ENCODE measurements around the gene BICD2. TPM values are rescaled to one million over a fixed set of nuclear protein-coding genes. Genes with fewer than 3 reads are reported as not detected.

BICD2 gene
- total RNA-seq, 1 donor from 2014 or later = 44.0 TPM

DNA sequence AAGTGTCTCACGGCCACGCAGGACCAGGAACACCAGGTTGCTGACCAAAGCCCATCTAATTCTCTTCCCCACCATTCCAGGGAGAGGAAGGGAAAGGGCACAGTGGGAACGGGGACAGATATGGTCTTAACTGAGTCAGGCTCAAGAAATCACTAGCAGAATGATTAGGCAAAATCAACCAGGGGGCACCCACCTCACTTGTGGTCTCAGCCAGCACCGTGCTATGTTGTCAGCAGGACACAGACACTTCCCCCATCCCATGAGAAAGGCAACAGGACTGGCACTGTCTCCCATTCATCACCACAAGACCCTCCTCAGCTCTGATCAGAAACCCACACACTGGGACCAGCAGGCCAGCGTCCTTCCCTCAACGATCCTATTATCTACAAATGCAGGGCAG is 2.9 kb downstream of the BICD2 start:
- no peaks in the 10 kb centered on the region for H3K27me3 ChIP-seq (ENCODE audit: control insufficient read depth, insufficient read depth, low read length)
- TF ChIP-seq, protein P1, sequence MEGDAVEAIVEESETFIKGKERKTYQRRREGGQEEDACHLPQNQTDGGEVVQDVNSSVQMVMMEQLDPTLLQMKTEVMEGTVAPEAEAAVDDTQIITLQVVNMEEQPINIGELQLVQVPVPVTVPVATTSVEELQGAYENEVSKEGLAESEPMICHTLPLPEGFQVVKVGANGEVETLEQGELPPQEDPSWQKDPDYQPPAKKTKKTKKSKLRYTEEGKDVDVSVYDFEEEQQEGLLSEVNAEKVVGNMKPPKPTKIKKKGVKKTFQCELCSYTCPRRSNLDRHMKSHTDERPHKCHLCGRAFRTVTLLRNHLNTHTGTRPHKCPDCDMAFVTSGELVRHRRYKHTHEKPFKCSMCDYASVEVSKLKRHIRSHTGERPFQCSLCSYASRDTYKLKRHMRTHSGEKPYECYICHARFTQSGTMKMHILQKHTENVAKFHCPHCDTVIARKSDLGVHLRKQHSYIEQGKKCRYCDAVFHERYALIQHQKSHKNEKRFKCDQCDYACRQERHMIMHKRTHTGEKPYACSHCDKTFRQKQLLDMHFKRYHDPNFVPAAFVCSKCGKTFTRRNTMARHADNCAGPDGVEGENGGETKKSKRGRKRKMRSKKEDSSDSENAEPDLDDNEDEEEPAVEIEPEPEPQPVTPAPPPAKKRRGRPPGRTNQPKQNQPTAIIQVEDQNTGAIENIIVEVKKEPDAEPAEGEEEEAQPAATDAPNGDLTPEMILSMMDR (IDR thresholded peaks at IDR 0.05; ENCODE audit: insufficient read depth, low read length, poor library complexity, severe bottlenecking) = no peak
- no peak for DNase-seq (ENCODE audit: low read depth)
- H3K36me3 ChIP-seq (ENCODE audit: control insufficient read depth, insufficient read depth, low read length) = no peaks in the 10 kb centered on the region
- no peak overlapping the region for H3K4me3 ChIP-seq (ENCODE audit: low read depth, low read length)

DNA sequence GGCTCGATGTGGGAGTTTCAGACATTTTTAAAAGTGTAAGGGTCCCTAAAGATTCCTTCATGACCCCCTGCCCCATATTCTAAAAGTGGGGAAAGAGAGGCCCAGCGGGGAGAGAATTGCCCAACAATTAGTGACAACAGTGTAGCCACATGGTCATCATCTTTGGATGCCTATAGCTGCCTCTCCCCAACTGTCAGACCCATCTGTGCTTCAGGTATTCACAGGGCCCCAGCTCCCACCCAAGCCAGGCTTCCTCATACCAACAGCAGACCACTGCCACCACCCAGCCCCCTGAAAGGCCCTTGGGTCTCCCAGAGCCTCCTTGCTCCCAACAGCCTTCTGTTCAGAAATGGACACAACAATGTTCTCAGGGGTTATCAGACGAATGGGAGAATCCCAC is 4.1 kb downstream of the BICD2 start:
- no peak for DNase-seq (ENCODE audit: low read depth)
- TF ChIP-seq, protein P1 (IDR thresholded peaks at IDR 0.05; ENCODE audit: insufficient read depth, low read length, poor library complexity, severe bottlenecking) = no peak
- no peaks in the 10 kb centered on the region for H3K27me3 ChIP-seq (ENCODE audit: control insufficient read depth, insufficient read depth, low read length)
- H3K36me3 ChIP-seq (ENCODE audit: control insufficient read depth, insufficient read depth, low read length) = no peaks in the 10 kb centered on the region
- no peak overlapping the region for H3K4me3 ChIP-seq (ENCODE audit: low read depth, low read length)

DNA sequence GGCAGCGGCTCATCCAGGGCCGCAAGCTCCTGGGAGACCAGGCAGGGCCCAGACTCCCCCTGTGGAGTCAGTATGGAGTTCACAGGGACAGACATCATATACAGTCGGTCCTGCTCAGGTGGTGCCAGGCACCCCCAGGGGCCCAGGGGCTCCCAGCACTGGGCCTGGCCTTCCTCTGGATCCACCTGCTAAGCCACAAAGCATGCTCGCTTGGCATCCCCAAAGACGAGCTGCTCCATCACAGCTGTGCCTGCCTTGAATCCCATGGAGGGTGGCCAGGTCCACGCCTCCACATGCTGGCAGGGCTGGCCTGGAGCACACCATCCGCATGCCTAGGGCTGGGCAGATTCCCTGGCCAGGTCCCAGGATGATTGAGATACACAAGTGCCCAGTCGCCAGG is 4.6 kb downstream of the BICD2 start:
- H3K36me3 ChIP-seq (ENCODE audit: control insufficient read depth, insufficient read depth, low read length) = no peaks in the 10 kb centered on the region
- TF ChIP-seq, protein P1 (IDR thresholded peaks at IDR 0.05; ENCODE audit: insufficient read depth, low read length, poor library complexity, severe bottlenecking) = no peak
- H3K4me3 ChIP-seq (ENCODE audit: low read depth, low read length) = no peak overlapping the region
- H3K27me3 ChIP-seq (ENCODE audit: control insufficient read depth, insufficient read depth, low read length) = no peaks in the 10 kb centered on the region
- no peak for DNase-seq (ENCODE audit: low read depth)

DNA sequence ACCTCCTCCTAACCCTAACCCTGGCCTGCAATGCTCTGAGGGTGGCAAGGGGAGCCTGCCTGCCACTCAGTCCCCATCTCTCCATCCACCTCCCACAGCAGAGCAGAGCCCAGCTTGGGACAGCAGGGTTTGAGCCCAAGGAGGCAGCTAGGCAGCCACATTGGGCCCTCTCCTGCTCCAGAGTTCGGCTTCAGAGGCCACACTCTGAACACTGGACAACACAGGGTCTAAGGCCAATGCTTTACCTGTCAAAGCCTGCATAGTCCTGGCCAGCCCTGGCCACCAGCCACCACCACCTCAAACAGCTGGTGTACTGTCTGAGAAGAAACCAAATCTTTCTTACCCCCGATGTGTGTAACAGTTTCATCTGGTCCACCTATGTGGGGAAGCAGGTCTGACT is 5.2 kb downstream of the BICD2 start:
- no peak for DNase-seq (ENCODE audit: low read depth)
- no peaks in the 10 kb centered on the region for H3K36me3 ChIP-seq (ENCODE audit: control insufficient read depth, insufficient read depth, low read length)
- H3K4me3 ChIP-seq (ENCODE audit: low read depth, low read length) = no peak overlapping the region
- TF ChIP-seq, protein P1 (IDR thresholded peaks at IDR 0.05; ENCODE audit: insufficient read depth, low read length, poor library complexity, severe bottlenecking) = no peak
- no peaks in the 10 kb centered on the region for H3K27me3 ChIP-seq (ENCODE audit: control insufficient read depth, insufficient read depth, low read length)

DNA sequence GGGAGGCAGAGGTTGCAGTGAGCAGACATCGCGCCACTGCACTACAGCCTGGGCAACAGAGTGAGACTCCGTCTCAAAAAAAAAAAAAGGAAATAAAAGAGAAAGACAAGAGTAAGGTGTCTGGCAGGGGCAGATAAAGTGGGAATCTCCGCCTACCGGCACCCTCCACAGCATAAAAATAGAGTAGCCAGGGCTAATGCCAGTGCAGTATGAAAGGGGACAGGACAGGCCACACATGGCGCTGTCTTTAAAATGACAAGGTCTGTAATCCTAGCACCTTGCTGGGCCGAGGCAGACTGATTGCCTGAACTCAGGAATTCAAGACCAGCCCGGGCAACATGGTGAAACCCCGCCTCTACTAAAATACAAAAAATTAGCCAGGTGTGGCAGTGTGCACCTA is 7.8 kb downstream of the BICD2 start:
- no peak for DNase-seq (ENCODE audit: low read depth)
- Histone ChIP-seq H3K27me3 (ENCODE audit: control insufficient read depth, insufficient read depth, low read length) (no peaks in the 10 kb centered on the region), H3K4me3 (ENCODE audit: low read depth, low read length) (no peak overlapping the region), H3K36me3 (ENCODE audit: control insufficient read depth, insufficient read depth, low read length) (no peaks in the 10 kb centered on the region)
- TF ChIP-seq, protein P1 (IDR thresholded peaks at IDR 0.05; ENCODE audit: insufficient read depth, low read length, poor library complexity, severe bottlenecking) = no peak

DNA sequence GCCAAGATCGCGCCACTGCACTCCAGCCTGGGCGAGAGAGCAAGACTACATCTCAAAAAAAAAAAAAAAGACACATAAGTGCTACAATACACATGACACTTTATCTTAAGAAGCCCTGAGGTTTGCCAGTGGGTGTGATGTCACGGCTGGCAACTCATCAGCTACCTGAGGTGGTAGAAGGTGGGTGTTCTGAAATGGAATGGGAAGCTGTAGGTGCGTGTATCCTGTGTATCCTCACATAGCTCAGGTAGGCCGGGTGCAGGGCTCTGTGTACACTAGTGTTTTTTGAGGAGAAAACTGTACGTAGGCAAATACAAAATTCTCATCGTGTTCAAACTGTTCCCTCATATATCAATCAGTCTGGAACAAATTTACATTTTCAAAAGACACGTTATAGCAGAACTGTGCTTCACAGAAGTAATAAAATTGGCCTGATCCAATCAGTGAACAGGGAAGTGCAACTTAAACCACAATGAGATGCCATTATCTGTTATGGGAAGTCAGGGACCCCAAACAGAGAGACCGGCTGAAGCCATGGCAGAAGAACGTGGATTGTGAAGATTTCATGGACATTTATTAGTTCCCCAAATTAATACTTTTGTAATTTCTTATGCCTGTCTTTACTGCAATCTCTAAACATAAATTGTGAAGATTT is 10.4 kb downstream of the BICD2 start:
- TF ChIP-seq, protein P1 (IDR thresholded peaks at IDR 0.05; ENCODE audit: insufficient read depth, low read length, poor library complexity, severe bottlenecking) = no peak
- no peaks in the 10 kb centered on the region for H3K36me3 ChIP-seq (ENCODE audit: control insufficient read depth, insufficient read depth, low read length)
- no peaks in the 10 kb centered on the region for H3K27me3 ChIP-seq (ENCODE audit: control insufficient read depth, insufficient read depth, low read length)
- no peak overlapping the region for H3K4me3 ChIP-seq (ENCODE audit: low read depth, low read length)
- no peak for DNase-seq (ENCODE audit: low read depth)
